Astrocyte (in vitro differentiated cells and primary cell): ENCODE results near the gene PPP6C.

Experiments
- CTCF ChIP-seq: IDR thresholded peaks from 2 replicates; pipeline ENCODE4 v1.5.1; 2011; ENCODE audit warnings: low read depth, mild to moderate bottlenecking, inconsistent platforms, low read length, moderate library complexity; ENCODE audit not compliant: insufficient read depth
- EZH2 ChIP-seq: IDR thresholded peaks from 2 replicates; pipeline ENCODE4 v1.6.1; 2012; ENCODE audit warnings: mild to moderate bottlenecking, low read length, inconsistent platforms; ENCODE audit not compliant: insufficient read depth

- TF ChIP-seq CTCF (no peak), EZH2 (no peak)
These were observed 13.0 kb downstream of the PPP6C start for GRCh38 chr9:125176636-125177035.
